Effector CD8-positive, alpha-beta T cell (primary cell): ENCODE results near the gene DCP1B.

Experiments
- DNase-seq: peaks from one replicate; lab custom pipeline; 2025; lab: John Stamatoyannopoulos, UW

DCP1B gene

DNA sequence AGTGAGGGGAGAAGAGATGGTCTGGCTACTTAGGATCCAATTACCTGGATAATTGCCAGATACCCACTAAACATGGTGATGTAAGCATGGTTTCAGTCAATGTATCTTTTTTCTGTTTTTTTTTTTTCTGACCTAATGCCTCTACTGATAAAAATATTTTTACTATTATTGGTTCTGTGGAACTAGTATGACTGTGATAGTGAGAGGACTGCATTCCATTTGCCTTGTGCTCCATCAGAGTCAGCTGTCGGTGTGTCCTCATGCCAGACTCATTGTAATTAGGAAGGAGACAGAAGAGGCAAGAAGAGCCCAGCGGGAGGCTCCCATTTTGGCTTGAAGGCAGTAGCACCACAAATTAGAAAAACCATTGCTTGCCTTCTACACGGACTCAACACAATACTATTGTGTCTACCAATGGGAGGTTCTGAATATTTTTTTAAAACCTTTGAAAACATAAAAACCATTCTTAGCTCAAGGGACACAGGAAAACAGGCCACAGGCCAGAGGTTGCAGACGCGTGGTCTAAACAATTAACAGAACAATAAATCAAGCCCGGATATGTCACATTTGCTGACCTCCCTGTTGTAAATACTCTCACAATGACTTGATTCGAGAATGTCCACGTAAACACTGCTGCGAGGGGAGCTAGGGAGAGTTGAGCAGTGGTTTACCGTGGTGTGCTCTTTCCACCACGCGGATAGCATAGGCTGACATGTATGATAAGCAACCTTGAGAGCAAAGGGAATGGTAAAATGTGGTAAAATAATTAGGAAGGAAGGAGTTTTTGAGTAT is 13.5 kb upstream of the DCP1B start:
- DNase-seq: no peak

DNA sequence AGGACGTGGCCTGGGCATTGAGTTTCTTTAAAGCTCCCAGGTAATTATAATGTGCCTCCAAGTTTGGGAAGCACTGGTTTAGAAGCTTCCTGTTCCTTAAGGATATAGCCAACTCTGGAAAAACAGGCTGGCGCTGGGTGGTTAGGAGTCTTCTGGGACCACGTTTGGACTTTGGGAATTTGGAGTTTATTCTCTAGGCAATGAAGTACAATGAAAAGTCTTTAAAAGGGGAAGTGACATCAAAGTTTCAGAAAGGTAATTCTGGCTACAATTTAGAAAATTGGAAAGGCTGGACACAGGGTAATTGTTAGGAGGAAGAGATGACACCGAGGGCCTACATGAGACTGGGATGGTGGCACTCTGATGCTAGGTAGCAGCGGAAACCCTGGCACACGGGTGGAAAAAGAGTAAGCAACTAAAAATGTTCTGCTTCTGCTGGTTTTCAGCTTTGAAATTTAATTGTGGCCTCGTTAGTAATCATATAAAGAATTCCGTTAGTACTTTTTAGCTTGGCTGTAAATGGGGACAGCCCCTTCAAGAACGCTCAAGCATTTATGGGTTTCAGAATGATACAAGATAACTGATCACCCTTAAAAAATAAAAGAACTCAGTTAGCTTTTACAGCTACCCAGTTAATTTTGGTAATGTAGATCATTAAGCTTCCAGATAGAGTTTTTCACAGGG is 12.7 kb upstream of the DCP1B start:
- DNase-seq: no peak

DNA sequence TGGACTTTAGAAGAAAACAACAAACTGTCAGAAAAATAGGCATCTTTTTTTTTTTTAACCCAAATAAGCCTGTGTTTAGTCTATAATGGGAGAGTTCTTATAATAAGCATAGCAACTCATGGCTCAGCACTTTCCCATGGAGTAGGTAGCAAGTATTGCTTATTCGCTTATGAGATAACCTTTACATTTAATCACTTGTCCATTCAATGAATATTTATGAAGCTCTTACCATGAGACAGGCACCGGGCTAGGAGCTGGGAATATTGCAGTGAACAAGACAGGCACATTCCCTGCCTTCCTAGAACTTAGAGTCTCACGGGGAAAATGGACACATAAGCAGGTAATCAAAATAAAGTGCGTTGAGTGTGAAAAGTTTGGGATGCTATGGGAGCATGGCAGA is 10.0 kb upstream of the DCP1B start:
- DNase-seq: no peak

DNA sequence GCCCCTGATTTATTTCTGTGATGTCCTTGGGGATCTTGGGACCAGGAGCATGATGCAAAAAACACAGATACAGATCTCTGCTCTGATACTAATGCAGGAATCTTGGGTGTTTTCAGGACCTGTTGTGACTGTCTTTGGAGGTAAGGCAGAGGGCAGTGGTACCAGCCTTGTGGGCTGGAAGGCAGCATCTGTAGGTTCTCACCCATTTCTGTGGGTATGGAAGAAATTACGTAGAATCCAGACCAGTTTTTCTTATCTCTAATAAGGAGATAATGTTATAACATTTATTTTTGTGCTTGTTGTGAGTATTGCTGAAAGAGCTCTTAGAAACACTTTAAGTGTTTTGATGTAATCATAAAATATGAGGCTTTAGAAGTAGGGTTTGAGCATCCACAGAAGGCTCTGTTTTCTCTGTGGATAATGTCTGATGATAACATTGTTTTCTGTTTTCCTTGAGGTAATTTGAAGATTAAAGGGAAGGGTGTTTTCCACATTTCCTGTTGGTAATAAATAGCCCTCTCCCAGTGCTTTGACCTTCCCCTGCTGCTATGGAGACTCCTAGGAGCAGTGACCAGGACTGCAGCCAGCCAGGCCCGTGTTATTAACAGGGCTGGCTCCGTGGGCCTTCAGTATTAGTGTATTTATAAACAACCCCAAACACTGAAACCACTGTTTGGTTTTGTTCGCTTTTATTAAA is 9.4 kb upstream of the DCP1B start:
- no peak for DNase-seq

GRCh38 chr12:2013086-2013485 is 8.8 kb upstream of the DCP1B start:
- DNase-seq: no peak

GRCh38 chr12:2011643-2012607 is 7.7 kb upstream of the DCP1B start:
- no peak for DNase-seq

DNA sequence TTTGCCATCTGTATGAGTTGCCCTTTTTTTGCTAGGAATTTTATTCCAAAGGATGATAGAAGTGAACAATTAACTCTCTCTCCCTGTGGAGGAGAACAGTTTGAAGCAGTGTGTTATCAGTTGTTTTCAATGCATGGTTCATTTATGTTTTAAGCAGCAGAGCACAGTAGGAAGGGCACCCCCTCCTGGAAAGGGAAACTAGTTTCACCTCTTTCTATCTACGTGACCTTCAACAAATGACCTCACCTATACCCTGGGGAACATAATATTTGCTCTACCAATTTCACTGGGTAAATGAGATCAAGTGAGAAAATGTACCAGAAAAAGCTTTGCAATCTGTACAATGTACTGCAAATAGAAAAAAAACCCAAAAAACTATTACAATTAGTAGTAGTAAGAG is 5.4 kb upstream of the DCP1B start:
- no peak for DNase-seq

- DNase-seq: no peak
Observed at GRCh38 chr12:2008677-2009076, 4.4 kb upstream of the DCP1B start.

DNA sequence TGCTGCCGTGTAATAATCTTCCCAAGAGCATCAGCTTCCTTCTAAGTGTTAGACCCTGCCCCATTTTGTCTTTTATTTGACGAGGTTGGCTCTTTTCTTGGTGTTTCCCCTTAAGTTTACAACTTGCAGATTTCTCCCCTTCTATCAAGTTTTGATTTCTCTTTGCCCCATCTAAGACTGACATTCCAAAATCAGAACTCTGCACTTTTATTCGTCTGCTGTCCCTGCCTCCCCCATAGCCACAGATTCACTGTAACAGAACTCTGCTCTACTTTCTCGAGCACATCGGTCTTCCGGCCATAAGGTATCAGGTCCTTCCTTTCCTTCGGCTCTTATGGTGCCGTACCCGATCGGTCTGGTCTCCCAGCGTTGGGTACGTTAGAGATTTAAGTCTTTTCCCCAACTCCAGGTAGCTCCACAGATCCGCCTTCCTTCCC is 563 bp downstream of the DCP1B start:
- DNase-seq: no peak

GRCh38 chr12:1995205-1995896 is 8.9 kb downstream of the DCP1B start:
- no peak for DNase-seq

DNA sequence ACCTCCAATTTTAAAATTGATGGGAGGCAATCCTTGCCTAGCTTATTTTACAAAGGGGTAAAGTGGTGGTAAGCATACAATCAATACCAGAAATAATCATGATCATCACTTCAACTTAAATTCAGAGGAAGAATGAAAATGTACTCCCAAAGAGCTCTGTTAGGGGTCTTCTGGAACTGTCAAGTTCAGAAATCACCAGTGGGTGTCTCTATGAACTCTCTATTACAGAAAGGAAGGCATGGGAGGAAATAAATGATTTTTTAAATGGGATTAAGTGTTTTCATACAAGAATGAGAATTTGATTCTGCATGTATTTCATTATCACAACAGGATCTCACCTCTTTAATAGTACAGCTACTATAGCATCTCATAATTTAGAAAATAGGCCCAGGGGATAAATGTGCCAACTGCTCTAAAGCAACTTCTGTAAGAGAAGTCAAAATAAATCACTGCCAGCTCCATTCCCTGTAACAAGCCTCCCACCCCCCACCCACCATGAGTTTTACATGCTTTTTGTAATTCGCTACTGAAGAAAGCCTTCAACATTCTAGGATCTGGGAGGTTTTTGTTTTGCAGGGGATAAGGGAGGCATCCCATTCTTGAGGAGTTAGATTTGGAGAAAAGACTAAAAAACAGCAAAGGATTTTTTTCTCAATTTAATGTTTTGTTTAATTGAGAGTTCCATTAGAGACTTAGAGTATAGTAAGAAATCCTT is 9.7 kb downstream of the DCP1B start:
- no peak for DNase-seq

DNA sequence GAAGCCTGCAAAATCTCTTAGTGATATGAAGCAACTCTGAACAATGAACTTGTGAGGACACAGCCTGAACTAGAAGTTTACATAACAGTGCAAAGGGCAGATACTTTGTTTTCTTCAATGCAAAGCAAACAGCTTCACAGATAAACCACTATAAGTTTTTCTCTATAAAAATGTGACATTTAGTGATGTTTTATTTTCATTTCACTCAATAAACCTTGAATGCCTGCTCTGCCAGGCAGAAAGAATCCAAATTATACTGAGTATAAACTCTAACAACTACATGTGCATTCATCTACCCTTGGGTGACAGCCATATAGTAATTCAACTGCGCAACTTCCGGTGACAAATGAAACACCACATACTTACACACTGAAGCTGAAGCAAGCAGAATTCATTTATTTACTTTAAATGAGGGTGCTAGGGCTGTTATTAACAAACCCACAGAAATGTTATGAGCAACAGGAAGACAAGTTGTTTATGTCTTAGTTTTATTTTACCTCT is 10.3 kb downstream of the DCP1B start:
- no peak for DNase-seq

GRCh38 chr12:1993341-1993740 is 10.9 kb downstream of the DCP1B start:
- no peak for DNase-seq

GRCh38 chr12:1992732-1993131 is 11.5 kb downstream of the DCP1B start:
- no peak for DNase-seq

DNA sequence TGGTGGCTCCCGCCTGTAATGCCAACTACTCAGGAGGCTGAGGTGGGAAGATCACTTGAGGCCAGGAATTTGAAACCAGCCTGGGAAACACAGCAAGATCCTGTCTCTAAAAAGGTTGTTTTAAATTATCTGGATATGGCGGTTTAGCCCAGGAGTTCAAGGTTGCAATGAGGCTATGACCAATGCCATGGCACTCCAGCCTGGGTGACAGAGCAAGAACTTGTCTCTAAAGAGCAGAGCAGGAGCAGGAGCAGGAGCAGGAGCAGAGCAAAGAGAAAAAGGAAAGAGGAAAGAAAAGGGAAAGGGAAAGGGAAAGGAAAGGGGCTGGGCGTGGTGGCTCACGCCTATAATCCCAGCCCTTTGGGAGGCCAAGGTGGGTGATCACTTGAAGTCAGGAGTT is 15.1 kb downstream of the DCP1B start:
- no peak for DNase-seq

DNA sequence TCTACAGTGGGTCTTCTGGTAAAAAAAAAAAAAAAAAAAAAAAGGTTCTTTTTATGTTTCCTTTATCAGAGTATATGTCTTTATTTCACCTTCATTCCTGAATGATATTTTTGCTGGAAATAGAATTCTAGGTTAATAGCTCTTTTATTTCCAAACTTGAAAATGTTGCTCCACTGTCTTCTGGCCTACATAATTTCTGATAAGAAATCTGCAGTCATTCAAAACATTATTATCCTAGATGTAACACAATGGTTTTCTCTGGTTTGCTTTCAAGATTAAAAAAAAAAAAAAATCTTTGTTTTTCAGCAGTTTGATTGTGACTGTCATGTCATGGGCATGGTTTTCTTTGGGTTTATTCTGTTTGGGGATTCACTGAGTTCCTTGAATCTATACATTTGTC is 19.5 kb downstream of the DCP1B start:
- DNase-seq: no peak

GRCh38 chr12:1980282-1980681 is 24.0 kb downstream of the DCP1B start:
- DNase-seq: no peak

GRCh38 chr12:1978078-1978862 is 26.0 kb downstream of the DCP1B start:
- no peak for DNase-seq

- DNase-seq: no peak
Observed at GRCh38 chr12:1977588-1977987, 26.7 kb downstream of the DCP1B start.
